ENCODE data around the gene PHTF1. TPM values are rescaled to one million over a fixed set of nuclear protein-coding genes. Genes with fewer than 3 reads are reported as not detected.

Gene PHTF1
- total and polyA plus RNA-seq, 2 of the 4 experiments (the other 2 are of a cell fraction): 9.6 to 13.3 TPM

DNA sequence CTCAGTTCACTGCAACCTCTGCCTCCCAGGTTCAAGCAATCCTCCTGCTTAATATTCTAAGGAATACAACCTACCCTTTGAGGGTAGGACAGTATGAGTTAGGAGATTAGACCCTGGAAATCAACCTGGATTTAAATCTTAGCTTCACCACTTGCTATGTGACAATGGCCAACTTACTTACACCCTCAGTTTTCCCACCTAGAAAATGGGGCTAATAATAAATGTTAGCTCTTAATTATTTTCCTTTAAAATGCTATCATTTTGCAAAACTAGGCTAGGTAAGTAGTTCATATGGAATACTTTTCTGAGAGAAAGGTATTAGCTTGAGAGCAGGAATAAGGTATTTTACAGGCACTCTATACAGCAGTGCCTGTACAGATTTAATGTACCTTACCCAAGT is 110.8 kb downstream of the PHTF1 start:
- CTCF ChIA-PET: no interaction called here
- Histone ChIP-seq H2BK5ac (ENCODE audit: low read depth, low read length, poor library complexity, severe bottlenecking) (no peak overlapping the region), H3K4me3 (ENCODE audit: insufficient read depth, low read depth, low read length) (no peak overlapping the region), H2BK120ac (ENCODE audit: low read depth, low read length) (no peak overlapping the region), H3K18ac (ENCODE audit: low read depth, low read length) (no peak overlapping the region), H4K8ac (ENCODE audit: low read depth in 2 of 2, low read length in 2 of 2) (no peak overlapping the region), H3K27me3 (ENCODE audit: control insufficient read depth, insufficient read depth, low read length) (no peaks in the 10 kb centered on the region), H2BK15ac (ENCODE audit: low read depth, low read length) (no peak overlapping the region), H3K14ac (replicated peaks; ENCODE audit: low read depth, low read length) (no peak overlapping the region), H3K4ac (ENCODE audit: low read depth, low read length) (no peak overlapping the region), H2AFZ (replicated peaks; ENCODE audit: low read length, poor library complexity) (no peak overlapping the region), H3K27ac (ENCODE audit: insufficient read depth, low read length) (no peak overlapping the region), H2BK20ac (ENCODE audit: low read depth, low read length) (no peak overlapping the region), H3K23ac (ENCODE audit: low read depth, low read length) (no peak overlapping the region), H2AK5ac (ENCODE audit: low read depth, low read length) (no peak overlapping the region), H3K36me3 (ENCODE audit: control insufficient read depth, insufficient read depth, low read length) (peaks cover 2% of the 10 kb centered on the region; the same call in 1 of the 2 replicates), H3K9me3 (ENCODE audit: control insufficient read depth, insufficient read depth, low read length) (no peaks in the 10 kb centered on the region), H3K9ac (ENCODE audit: low read depth, low read length) (no peak overlapping the region), H3K79me1 (ENCODE audit: low read depth in 1 of 2, low read length in 2 of 2) (no peaks in the 10 kb centered on the region), H4K91ac (ENCODE audit: insufficient read depth, low read depth, low read length) (no peak overlapping the region), H3K4me2 (ENCODE audit: low read depth, low read length) (no peak overlapping the region), H4K5ac (ENCODE audit: low read depth, low read length) (no peak overlapping the region), H2AK9ac (replicated peaks; ENCODE audit: low read depth, low read length, poor library complexity) (no peak overlapping the region), H3K9me1 (ENCODE audit: insufficient read depth, low read length) (peaks cover 2% of the 10 kb centered on the region; the same call in 1 of the 2 replicates), H4K20me1 (ENCODE audit: insufficient read depth, low read length) (no peaks in the 10 kb centered on the region), H3K56ac (ENCODE audit: extremely low read depth, insufficient read depth, low read length) (no peak overlapping the region), H3K4me1 (ENCODE audit: control insufficient read depth, insufficient read depth, low read length) (0 out of 2 replicates have a peak, but pooled peaks cover 2% of the 10 kb centered on the region)
- POLR2A ChIA-PET (ENCODE audit: unreplicated experiment): no interaction called here
- in situ Hi-C loops (cut with MboI; ENCODE audit: low sequenced_read_pairs) (no loop called here), intact Hi-C loops (cut with micrococcal nuclease) (no loop called here), dilution Hi-C loops (cut with HindIII; ENCODE audit: low sequenced_read_pairs, unreplicated experiment) (no loop called here)
- DNase-seq: no peak
- no TSS peak for BruUV-seq (replicated peaks)
- no peak for TF ChIP-seq CHD1 (IDR thresholded peaks at IDR 0.05; ENCODE audit: low read depth, low read length)
- no peak for TF ChIP-seq MAFK (IDR thresholded peaks at IDR 0.05; ENCODE audit: low read depth, low read length)
- TF ChIP-seq MAZ (IDR thresholded peaks at IDR 0.05; ENCODE audit: borderline replicate concordance, low read depth, low read length): no peak
- TF ChIP-seq CEBPB (IDR thresholded peaks at IDR 0.05; ENCODE audit: low read depth, low read length): no peak
- no peak for TF ChIP-seq RFX5 (IDR thresholded peaks at IDR 0.05; ENCODE audit: low read depth, low read length)
- no peak for TF ChIP-seq RAD21 (IDR thresholded peaks at IDR 0.05; ENCODE audit: low read length)
- TF ChIP-seq, protein P1, sequence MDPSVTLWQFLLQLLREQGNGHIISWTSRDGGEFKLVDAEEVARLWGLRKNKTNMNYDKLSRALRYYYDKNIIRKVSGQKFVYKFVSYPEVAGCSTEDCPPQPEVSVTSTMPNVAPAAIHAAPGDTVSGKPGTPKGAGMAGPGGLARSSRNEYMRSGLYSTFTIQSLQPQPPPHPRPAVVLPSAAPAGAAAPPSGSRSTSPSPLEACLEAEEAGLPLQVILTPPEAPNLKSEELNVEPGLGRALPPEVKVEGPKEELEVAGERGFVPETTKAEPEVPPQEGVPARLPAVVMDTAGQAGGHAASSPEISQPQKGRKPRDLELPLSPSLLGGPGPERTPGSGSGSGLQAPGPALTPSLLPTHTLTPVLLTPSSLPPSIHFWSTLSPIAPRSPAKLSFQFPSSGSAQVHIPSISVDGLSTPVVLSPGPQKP (IDR thresholded peaks at IDR 0.05; ENCODE audit: borderline replicate concordance, low read depth, low read length): no peak
- TF ChIP-seq SMC3 (IDR thresholded peaks at IDR 0.05; ENCODE audit: low read depth, low read length): no peak
- no peak for TF ChIP-seq USF2 (IDR thresholded peaks at IDR 0.05; ENCODE audit: low read depth, low read length)
- TF ChIP-seq, protein P2, sequence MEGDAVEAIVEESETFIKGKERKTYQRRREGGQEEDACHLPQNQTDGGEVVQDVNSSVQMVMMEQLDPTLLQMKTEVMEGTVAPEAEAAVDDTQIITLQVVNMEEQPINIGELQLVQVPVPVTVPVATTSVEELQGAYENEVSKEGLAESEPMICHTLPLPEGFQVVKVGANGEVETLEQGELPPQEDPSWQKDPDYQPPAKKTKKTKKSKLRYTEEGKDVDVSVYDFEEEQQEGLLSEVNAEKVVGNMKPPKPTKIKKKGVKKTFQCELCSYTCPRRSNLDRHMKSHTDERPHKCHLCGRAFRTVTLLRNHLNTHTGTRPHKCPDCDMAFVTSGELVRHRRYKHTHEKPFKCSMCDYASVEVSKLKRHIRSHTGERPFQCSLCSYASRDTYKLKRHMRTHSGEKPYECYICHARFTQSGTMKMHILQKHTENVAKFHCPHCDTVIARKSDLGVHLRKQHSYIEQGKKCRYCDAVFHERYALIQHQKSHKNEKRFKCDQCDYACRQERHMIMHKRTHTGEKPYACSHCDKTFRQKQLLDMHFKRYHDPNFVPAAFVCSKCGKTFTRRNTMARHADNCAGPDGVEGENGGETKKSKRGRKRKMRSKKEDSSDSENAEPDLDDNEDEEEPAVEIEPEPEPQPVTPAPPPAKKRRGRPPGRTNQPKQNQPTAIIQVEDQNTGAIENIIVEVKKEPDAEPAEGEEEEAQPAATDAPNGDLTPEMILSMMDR (conservative IDR thresholded peaks at IDR 0.05; ENCODE audit: low read depth, low read length): no peak
- TF ChIP-seq FOS (IDR thresholded peaks at IDR 0.05; ENCODE audit: low read depth, low read length): no peak
- no peak for ATAC-seq (ENCODE audit: low read depth)
